GM18511 (cell line): Measurements from ENCODE around the gene CCDC154.

Experiments
- ATAC-seq: cut with Tn5 transposase; IDR thresholded peaks from one replicate; pipeline ENCODE4 v1.9.1; 2021; ENCODE audit warnings: mild to moderate bottlenecking, moderate library complexity; ENCODE audit not compliant: unreplicated experiment

Gene CCDC154

GRCh38 chr16:1393613-1394176 is 50.7 kb downstream of the CCDC154 start:
- ATAC-seq = no peak

DNA sequence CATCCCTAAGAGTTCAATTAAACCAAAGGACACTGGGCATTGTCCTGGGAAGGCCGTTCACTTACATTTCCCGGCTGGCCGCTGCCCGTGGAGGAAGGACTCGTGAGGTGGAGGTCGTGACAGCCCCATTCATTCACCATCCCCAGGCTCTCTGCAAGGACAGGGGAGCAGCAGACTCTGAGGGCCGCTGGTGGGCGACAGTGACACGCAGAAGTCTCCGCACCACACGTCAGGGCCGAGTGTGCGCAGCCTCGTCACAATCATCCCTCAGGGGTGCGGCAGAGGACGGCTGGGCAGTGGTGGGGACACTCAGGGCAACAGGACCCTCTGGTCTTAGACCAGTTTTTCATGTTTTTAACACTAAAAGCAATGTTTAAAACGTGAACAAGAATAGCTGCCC is 51.5 kb downstream of the CCDC154 start:
- no peak for ATAC-seq

DNA sequence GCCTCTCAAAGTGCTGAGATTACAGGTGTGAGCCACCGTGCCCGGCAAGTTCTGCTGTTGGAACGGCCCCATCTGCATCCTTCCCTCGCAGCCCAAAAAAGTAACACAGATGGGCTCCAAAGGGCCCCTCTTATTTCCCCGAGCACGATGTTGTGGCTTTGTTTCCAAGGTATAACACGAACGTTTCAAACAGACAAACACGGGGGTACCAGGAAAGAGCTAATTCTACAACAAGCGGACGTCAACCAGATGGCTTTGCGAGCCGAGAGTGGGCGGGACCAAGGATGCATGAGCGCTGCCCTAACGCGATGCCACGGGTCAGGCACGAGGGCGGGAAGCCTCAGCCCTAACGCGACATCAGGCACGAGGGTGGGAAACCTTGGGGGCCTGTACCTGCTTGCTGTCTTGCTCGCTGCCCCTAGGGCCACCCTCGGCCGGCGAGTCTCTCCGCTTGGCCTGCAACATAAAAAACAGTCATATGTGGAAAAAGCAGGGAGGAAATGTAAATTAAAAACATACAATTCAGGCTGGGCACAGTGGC is 54.0 kb downstream of the CCDC154 start:
- no peak for ATAC-seq

DNA sequence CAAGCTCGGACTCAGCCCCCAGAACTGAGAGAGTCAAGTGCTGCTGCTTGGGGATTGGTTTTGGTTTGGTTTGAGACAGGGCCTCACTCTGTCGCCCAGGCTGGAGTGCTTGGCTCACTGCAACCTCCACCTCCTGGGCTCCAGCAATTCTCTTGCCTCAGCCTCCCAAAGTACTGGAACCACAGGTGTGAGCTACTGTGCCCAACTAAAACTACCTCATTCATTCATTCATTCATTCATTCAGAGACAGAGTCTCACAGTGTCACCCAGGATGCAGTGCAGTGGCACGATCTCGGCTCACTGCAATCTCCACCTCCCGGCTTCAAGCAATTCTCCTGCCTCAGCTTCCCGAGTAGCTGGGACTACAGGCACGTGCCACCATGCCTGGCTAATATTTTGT is 54.6 kb downstream of the CCDC154 start:
- ATAC-seq = no peak

GRCh38 chr16:1387331-1387730 is 57.0 kb downstream of the CCDC154 start:
- ATAC-seq = no peak

GRCh38 chr16:1385232-1385631 is 59.1 kb downstream of the CCDC154 start:
- no peak for ATAC-seq
